HepG2 (cell line): ENCODE results near the gene SLC26A2. TPM values are rescaled to one million over a fixed set of nuclear protein-coding genes. Genes with fewer than 3 reads are reported as not detected.

ENCODE experiments used
- ARNT2 ChIP-seq: sonication (generic); formaldehyde crosslinking; IDR thresholded peaks from 2 replicates; pipeline ENCODE4 v1.8.0; 2022; ENCODE audit warnings: mild to moderate bottlenecking, low read depth, missing genetic modification reagents, moderate library complexity
- ATF7 ChIP-seq, 2 experiments: fragments of 450-650 bp in 1 of 2; sonication (generic) in 1 of 2; formaldehyde crosslinking in 1 of 2; IDR thresholded peaks; 2 replicates each; pipeline versions ENCODE4 v1.4.0 to v1.6.1; 2016 to 2020; ENCODE audit warnings: antibody characterized with exemption in 1 of 2, mild to moderate bottlenecking in 1 of 2, missing genetic modification reagents in 1 of 2
- FOXO1 ChIP-seq: sonication (generic); formaldehyde crosslinking; IDR thresholded peaks from 2 replicates; pipeline ENCODE4 v1.4.0; 2020; ENCODE audit warnings: missing genetic modification reagents
- KDM5B ChIP-seq: sonication (generic); formaldehyde crosslinking; IDR thresholded peaks from 2 replicates; pipeline ENCODE4 v1.4.0; 2020; ENCODE audit warnings: missing genetic modification reagents, mild to moderate bottlenecking, borderline replicate concordance
- KLF16 ChIP-seq, 2 experiments: sonication (generic) in 1 of 2; formaldehyde crosslinking in 1 of 2; IDR thresholded peaks; 2 replicates each; pipeline versions ENCODE4 v1.6.1 to v1.8.0; 2016 to 2023; ENCODE audit warnings: missing genetic modification reagents in 2 of 2, missing compliant biosample characterization in 1 of 2
- LCORL ChIP-seq, 2 experiments: fragments of 450-650 bp in 1 of 2; sonication (generic) in 1 of 2; formaldehyde crosslinking in 1 of 2; IDR thresholded peaks; 2 replicates each; pipeline versions ENCODE4 v1.5.0 to v1.6.1; 2017 to 2020; ENCODE audit warnings: antibody characterized with exemption in 1 of 2, missing genetic modification reagents in 1 of 2
- PITX1 ChIP-seq: sonication (generic); formaldehyde crosslinking; IDR thresholded peaks from 2 replicates; pipeline ENCODE4 v1.5.1; 2020; ENCODE audit warnings: mild to moderate bottlenecking, missing genetic modification reagents
- SPEN ChIP-seq: sonication (generic); formaldehyde crosslinking; IDR thresholded peaks from 2 replicates; pipeline ENCODE4 v1.5.1; 2020; ENCODE audit warnings: low read depth, mild to moderate bottlenecking, missing genetic modification reagents
- ZC3H13 ChIP-seq: sonication (generic); formaldehyde crosslinking; IDR thresholded peaks from 2 replicates; pipeline ENCODE4 v1.8.1; 2023; ENCODE audit warnings: mild to moderate bottlenecking, missing genetic modification reagents, moderate library complexity
- ZFP37 ChIP-seq: sonication (generic); formaldehyde crosslinking; IDR thresholded peaks from 2 replicates; pipeline ENCODE4 v1.4.0; 2020; ENCODE audit warnings: missing genetic modification reagents, borderline replicate concordance
- ZFX ChIP-seq: sonication (generic); formaldehyde crosslinking; IDR thresholded peaks from 2 replicates; pipeline ENCODE4 v1.4.0; 2020; ENCODE audit warnings: mild to moderate bottlenecking, low read depth, missing genetic modification reagents, moderate library complexity
- ZIK1 ChIP-seq: sonication (generic); formaldehyde crosslinking; IDR thresholded peaks from 2 replicates; pipeline ENCODE4 v1.5.0; 2020; ENCODE audit warnings: mild to moderate bottlenecking, low read depth, missing genetic modification reagents, borderline replicate concordance
- ZNF484 ChIP-seq: sonication (generic); formaldehyde crosslinking; IDR thresholded peaks from 2 replicates; pipeline ENCODE4 v1.5.1; 2020; ENCODE audit warnings: mild to moderate bottlenecking, low read depth, missing genetic modification reagents, borderline replicate concordance
- ZNF605 ChIP-seq: sonication (generic); formaldehyde crosslinking; IDR thresholded peaks from 2 replicates; pipeline ENCODE4 v1.8.0; 2022; ENCODE audit warnings: mild to moderate bottlenecking, missing genetic modification reagents
- ZSCAN29 ChIP-seq: sonication (generic); formaldehyde crosslinking; conservative IDR thresholded peaks from 2 replicates; pipeline ENCODE4 v1.4.0; 2020; ENCODE audit warnings: mild to moderate bottlenecking, missing genetic modification reagents
- polyA plus RNA-seq, 8 experiments: library from polyadenylated mRNA; depleted of rRNA in 3 of 8; stranded (reverse) in 7 of 8; unstranded in 1 of 8; fragments of >200 nt; fragmentation: Illumina TruSeq in 4 of 8; extraction: Trizol in 4 of 8; gene quantifications; 2 replicates each; pipeline versions ENCODE4 v1.2.1 to v1.2.3, GENCODE V29; 2011 to 2016; ENCODE audit warnings: low read depth in 4 of 8, missing spikeins in 1 of 8, mixed read lengths in 1 of 8; ENCODE audit not compliant: insufficient read depth in 1 of 8
- total RNA-seq, 5 experiments: library from RNA; depleted of rRNA; stranded (reverse); fragments of >200 nt; fragmentation: Illumina TruSeq; extraction: Trizol; gene quantifications; 2 replicates each; pipeline ENCODE4 v1.2.3, GENCODE V29; 2016; ENCODE audit warnings: low read depth in 1 of 5
- TF ChIP-seq, protein P1 (sequence below): sonication (generic); formaldehyde crosslinking; IDR thresholded peaks from 2 replicates; pipeline ENCODE4 v1.8.0; 2022; ENCODE audit warnings: missing genetic modification reagents, low read depth, mild to moderate bottlenecking, borderline replicate concordance
- TF ChIP-seq, protein P2 (sequence below): sonication (generic); formaldehyde crosslinking; IDR thresholded peaks from 2 replicates; pipeline ENCODE4 v1.9.0; 2022; ENCODE audit warnings: low read depth, missing genetic modification reagents
- TF ChIP-seq, protein P3 (sequence below): fragments of 450-650 bp; IDR thresholded peaks from 2 replicates; pipeline ENCODE4 v1.6.1; 2017
- TF ChIP-seq, protein P4 (sequence below): sonication (generic); formaldehyde crosslinking; IDR thresholded peaks from 2 replicates; pipeline ENCODE4 v1.4.0; 2020; ENCODE audit warnings: missing genetic modification reagents

Gene SLC26A2
- total and polyA plus RNA-seq, 2 of the 13 experiments (the other 11 are each of a cell fraction or from before 2014, with no cell fraction given): 2.2 to 7.9 TPM

DNA sequence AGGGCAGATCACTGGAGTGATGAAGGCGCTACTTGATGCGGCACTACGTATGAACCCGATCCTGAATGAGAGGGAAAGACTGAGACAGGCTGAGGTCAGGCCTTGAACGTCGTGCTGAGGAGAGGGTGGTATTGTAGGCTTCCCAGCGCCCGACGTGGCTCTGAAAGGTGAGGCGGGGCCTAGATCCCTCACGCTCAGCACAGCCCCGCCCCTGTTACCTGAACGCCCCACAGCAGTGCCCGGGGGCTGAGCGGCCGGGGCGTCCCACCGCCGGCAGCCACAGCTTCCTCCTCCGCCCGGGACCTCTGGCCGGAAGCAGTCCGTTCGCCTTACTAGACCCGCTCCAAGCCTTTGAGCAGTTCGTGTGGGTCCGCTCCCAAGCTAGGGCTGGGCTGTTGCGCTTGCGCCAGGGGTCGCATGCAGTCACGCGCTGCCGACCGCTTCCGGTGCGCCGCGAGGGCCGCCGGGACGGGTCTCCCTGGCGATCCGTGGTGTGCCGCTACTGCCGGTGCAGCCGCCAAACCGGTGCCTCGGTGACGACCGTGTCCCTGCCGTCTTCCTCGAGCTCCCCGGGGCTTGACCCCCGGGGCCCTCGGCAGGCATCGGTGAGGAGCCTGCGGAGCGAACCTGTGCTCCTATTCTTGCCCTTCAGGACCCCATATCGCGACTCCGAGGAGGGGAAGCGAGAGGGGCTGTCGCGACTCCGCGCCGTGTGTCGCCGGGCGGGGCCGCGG lies 39.9 kb downstream of the SLC26A2 start, which contains the start of the genes HMGXB3 and TIGD6 (continued):
- TF ChIP-seq, protein P1, sequence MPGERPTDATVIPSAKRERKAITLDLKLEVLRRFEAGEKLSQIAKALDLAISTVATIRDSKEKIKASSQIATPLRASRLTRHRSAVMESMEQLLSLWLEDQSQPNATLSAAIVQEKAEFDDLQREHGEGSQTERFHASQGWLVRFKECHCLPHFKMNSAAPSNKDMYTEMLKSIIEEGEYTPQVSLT (CRISPR knock-in tag): no peak; the same call in 1 of the 2 replicates
- peak; percentile 81; the same call in 1 of the 2 replicates for TF ChIP-seq ZFP37 (CRISPR knock-in tag)
- peak; percentile 93 for TF ChIP-seq ARNT2 (CRISPR knock-in tag)
- no peak for TF ChIP-seq ZNF484 (CRISPR knock-in tag)
- no peak for TF ChIP-seq ZSCAN29 (CRISPR knock-in tag)
- TF ChIP-seq ZIK1 (CRISPR knock-in tag): peak; percentile 92; the same call in 1 of the 2 replicates
- TF ChIP-seq, protein P2, sequence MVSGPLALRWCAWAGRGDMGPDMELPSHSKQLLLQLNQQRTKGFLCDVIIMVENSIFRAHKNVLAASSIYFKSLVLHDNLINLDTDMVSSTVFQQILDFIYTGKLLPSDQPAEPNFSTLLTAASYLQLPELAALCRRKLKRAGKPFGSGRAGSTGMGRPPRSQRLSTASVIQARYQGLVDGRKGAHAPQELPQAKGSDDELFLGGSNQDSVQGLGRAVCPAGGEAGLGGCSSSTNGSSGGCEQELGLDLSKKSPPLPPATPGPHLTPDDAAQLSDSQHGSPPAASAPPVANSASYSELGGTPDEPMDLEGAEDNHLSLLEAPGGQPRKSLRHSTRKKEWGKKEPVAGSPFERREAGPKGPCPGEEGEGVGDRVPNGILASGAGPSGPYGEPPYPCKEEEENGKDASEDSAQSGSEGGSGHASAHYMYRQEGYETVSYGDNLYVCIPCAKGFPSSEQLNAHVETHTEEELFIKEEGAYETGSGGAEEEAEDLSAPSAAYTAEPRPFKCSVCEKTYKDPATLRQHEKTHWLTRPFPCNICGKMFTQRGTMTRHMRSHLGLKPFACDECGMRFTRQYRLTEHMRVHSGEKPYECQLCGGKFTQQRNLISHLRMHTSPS (CRISPR knock-in tag): 0 out of 2 replicates have a peak, but pooled peaks have one; percentile 40
- TF ChIP-seq PITX1 (CRISPR knock-in tag): peak; percentile 72; the same call in 1 of the 2 replicates
- TF ChIP-seq FOXO1 (CRISPR knock-in tag): peak; percentile 79
- TF ChIP-seq, protein P3, sequence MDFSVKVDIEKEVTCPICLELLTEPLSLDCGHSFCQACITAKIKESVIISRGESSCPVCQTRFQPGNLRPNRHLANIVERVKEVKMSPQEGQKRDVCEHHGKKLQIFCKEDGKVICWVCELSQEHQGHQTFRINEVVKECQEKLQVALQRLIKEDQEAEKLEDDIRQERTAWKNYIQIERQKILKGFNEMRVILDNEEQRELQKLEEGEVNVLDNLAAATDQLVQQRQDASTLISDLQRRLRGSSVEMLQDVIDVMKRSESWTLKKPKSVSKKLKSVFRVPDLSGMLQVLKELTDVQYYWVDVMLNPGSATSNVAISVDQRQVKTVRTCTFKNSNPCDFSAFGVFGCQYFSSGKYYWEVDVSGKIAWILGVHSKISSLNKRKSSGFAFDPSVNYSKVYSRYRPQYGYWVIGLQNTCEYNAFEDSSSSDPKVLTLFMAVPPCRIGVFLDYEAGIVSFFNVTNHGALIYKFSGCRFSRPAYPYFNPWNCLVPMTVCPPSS: no peak
- peak; percentile 89 for TF ChIP-seq ZNF605 (CRISPR knock-in tag)
- peak in 1 of 2 experiments; percentile 95; a peak in 2 of 4 replicates for TF ChIP-seq KLF16 (CRISPR knock-in tag; IDR thresholded peaks at IDR 0.05)
- no peak for TF ChIP-seq ATF7 (IDR thresholded peaks at IDR 0.05)
- TF ChIP-seq ATF7 (CRISPR knock-in tag; IDR thresholded peaks at IDR 0.05): no peak
- TF ChIP-seq, protein P4, sequence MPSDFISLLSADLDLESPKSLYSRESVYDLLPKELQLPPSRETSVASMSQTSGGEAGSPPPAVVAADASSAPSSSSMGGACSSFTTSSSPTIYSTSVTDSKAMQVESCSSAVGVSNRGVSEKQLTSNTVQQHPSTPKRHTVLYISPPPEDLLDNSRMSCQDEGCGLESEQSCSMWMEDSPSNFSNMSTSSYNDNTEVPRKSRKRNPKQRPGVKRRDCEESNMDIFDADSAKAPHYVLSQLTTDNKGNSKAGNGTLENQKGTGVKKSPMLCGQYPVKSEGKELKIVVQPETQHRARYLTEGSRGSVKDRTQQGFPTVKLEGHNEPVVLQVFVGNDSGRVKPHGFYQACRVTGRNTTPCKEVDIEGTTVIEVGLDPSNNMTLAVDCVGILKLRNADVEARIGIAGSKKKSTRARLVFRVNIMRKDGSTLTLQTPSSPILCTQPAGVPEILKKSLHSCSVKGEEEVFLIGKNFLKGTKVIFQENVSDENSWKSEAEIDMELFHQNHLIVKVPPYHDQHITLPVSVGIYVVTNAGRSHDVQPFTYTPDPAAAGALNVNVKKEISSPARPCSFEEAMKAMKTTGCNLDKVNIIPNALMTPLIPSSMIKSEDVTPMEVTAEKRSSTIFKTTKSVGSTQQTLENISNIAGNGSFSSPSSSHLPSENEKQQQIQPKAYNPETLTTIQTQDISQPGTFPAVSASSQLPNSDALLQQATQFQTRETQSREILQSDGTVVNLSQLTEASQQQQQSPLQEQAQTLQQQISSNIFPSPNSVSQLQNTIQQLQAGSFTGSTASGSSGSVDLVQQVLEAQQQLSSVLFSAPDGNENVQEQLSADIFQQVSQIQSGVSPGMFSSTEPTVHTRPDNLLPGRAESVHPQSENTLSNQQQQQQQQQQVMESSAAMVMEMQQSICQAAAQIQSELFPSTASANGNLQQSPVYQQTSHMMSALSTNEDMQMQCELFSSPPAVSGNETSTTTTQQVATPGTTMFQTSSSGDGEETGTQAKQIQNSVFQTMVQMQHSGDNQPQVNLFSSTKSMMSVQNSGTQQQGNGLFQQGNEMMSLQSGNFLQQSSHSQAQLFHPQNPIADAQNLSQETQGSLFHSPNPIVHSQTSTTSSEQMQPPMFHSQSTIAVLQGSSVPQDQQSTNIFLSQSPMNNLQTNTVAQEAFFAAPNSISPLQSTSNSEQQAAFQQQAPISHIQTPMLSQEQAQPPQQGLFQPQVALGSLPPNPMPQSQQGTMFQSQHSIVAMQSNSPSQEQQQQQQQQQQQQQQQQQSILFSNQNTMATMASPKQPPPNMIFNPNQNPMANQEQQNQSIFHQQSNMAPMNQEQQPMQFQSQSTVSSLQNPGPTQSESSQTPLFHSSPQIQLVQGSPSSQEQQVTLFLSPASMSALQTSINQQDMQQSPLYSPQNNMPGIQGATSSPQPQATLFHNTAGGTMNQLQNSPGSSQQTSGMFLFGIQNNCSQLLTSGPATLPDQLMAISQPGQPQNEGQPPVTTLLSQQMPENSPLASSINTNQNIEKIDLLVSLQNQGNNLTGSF: 0 out of 2 replicates have a peak, but pooled peaks have one; percentile 26
- TF ChIP-seq ZC3H13 (CRISPR knock-in tag): no peak
- no peak for TF ChIP-seq LCORL (IDR thresholded peaks at IDR 0.05)
- TF ChIP-seq LCORL (CRISPR knock-in tag; IDR thresholded peaks at IDR 0.05): peak; percentile 93
- TF ChIP-seq SPEN (CRISPR knock-in tag): peak; percentile 96
- peak; percentile 63 for TF ChIP-seq KDM5B
- TF ChIP-seq ZFX (CRISPR knock-in tag): peak; percentile 95
